HG02798 (cell line): ENCODE results near the gene DFFB.
"Not testable (repeated sequence)": the region's sequence is repeated elsewhere in the genome, so short reads cannot be mapped to it uniquely, and the experiment has no call there.

Source experiments
- ATAC-seq: cut with Tn5 transposase; IDR thresholded peaks from one replicate; pipeline ENCODE4 v1.9.1; 2021; ENCODE audit warnings: mild to moderate bottlenecking; ENCODE audit not compliant: unreplicated experiment, poor library complexity

Gene DFFB

DNA sequence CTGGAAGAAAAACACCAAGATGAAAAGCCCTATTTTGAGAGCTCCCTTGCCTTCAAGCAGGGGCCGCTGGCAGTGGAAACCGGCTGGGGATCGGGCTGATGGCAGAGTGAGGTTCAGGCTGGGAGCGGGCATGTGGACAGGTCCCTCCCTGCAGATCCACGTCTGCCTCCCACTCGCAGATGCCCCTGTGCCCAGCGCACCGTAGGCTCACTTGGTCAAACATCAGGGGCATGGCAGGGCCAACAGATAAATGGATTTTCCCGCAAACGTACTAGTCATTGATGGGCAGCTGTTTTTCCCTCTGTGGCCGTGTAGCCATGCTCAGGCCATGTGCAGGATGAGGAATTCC, 49.4 kb downstream of the DFFB start:
- ATAC-seq: no peak

GRCh38 chr1:3907031-3907534, 49.8 kb downstream of the DFFB start:
- no peak for ATAC-seq

DNA sequence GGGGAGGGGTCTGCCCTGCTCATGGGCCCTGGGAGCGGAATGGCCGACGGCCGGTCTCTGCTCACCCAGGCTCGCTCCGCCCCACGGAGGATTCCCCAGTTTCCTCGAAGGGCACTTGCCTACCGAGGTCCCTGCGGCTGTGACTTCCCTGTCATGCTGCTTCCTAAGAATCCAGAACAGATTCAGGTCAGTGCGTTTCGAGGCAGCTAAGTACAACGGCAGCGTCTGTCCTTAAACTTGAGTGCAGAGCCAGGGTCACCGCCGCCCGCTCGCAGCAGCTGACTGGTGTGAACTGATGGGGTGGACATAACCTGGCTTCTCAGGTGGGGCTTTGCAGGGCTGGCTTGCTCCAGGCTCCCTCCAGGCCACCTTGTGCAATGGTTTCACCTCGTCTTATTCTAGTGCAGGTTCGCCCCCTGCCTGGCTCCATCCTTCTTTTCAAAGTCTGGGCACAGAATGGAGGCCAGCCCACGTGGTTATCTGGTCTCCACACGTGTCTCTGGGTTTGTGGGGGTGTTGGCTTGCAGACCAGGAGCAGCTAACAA, 50.4 kb downstream of the DFFB start:
- no peak for ATAC-seq

- no peak for ATAC-seq
Observed at GRCh38 chr1:3908886-3909517, 51.7 kb downstream of the DFFB start.

DNA sequence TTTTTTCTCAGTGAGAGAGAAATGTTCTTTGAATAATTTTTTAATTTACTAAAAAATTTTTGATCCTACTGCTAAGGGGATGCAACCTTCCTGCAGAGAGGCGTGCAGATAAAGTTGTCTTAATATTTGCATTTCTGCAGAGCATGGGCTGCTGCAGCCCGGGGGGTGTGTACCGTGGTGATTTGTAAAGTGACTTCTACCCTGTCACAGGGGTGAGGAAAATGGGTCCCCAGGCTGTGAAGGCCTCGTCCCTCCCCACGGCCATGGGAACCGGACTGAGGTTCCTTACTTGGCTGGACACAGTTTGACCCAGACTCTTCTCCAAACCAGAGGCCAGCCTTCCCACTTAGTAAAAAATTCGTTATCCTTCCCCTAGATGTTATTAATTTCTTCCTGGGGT, 52.3 kb downstream of the DFFB start:
- ATAC-seq: no peak

DNA sequence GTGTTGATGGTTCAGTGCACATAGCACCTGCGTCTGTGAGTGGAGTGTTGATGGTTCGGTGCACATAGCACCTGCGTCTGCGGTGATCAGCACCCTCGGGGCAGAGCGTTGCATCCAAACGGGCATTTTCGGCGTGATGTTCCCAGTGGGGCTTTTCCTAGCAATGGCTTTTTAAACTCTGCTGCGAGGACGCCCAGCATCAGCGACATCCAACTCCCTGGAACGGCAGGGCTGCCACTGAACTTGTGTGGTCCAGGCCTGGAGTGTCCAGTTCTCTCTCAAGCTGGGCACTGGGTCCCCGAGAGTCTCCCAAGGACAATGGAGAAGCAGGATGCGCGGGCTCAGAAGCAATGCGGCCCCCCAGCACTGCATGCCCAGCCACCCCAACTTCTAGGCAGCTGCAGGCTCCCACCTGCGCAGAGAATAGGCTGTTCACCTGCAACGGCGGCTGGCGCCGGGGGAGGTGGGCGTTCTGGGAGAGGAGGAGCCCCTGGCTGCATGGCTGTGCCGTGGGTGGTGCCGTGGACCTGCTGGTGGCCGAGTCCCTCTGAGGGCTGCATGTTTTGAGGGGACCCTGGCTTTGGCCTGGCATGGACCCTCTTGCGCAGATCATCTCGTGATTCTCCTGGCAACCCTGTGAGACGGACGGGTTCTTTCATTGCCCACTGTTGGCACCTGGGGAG, 52.9 kb downstream of the DFFB start:
- no peak for ATAC-seq

DNA sequence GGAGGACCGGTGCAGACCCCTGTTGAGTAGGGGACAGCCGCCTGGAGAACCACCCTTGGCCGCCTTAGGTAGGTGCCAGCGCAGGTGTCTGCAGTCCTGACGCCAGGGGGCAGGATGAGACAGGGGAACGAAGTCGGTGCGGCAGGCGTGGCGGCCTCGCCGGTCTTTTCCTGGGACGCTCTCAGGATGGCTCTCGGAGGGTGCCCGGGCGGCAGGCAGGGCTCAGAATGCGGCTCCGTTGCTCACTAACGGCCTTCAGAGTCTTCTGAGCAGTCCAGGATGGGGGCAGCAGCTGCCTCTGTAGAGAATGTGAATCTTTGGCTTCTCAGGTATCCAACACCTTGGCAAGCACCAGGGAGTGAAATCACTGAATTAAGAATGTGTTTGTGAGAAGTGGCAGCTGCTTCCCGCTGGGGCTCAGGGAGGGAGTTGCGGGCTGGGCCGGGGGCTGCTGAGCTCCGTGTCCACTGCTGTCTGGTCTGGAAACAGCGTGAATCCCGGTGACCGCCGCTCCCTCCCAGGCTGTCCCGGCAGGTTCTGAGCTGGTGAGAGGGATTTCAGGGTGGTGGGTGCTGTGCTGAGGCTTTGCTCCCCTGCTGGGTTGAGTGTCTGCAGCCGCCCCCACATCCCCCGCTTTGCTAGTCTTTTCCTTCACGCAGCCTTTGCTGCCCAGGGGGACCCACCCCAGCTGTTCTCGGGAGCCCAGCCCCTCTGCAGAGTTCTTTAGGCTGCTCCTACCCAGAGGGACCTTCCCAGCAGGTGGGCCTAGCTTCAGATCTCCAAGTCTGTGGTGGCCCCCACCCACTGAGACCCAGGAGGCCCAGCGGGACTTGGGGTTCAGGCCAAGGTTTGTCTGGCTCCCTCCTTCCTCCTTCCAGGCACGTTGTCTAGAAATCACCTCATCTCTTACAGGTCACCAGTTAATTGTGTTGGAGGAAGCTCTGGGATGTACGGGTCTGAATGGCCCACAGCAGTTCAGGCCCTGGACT, 53.9 kb downstream of the DFFB start:
- ATAC-seq: peak; percentile 53

GRCh38 chr1:3911981-3912808, 54.9 kb downstream of the DFFB start:
- no peak for ATAC-seq

GRCh38 chr1:3912809-3913685, 55.8 kb downstream of the DFFB start:
- ATAC-seq: no peak

DNA sequence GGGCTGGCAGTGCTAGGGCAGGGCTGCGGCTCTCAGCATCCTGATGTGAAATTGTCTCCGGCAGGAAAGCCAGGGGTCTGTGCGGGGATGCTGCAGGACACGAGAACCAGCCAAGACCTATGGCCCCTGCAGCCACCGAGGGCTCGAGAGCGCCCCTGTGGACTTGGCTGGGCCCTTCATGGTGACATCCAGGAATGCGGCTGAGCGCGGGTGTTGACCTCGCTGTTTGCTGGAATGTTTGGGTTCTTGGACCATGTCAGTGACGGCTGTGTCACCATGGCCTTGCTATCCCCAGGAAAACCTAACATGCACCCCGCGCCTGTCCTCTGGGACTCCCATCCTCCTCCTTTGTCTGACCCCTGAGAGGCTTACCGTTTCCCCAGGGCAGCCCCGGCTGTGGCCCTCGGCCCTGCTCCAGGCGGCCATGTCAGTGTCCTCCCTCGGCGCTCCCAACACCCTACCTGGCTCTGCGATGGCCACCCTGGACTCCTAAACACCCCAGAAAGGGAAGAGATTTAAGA, 57.1 kb downstream of the DFFB start:
- ATAC-seq: no peak

GRCh38 chr1:3914911-3915310, 57.6 kb downstream of the DFFB start:
- no peak for ATAC-seq

DNA sequence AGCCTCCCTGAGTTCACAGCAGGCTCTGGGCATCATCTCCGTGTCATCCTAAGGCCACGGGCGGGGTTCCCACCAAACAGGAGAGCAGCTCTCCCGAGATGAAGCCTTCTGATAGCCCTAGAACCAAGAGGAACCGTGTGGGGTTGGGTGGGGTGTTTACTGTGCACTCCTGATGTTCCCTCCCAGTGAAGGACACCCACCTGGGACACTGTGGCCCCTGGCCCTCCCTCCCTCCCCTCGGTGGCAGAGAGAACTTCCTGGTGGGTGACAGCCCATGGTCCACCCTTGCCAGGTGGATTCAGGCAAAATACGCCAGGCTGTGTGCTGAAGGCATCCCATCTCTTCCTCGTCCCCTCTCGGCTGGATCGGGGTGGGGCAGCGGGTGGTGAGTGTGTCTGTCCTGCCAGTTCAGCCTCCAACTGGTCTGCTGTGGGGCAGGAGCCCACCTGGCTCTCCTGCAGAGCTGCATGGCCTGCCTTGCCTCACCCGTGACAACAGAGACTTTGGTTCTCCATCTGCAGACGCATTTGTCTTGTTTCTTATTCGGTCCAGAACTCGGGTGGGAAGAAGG, 58.4 kb downstream of the DFFB start:
- no peak for ATAC-seq

- ATAC-seq: no peak
Observed at GRCh38 chr1:3917761-3918160, 60.5 kb downstream of the DFFB start.

- not testable (repeated sequence) for ATAC-seq
Observed at GRCh38 chr1:3918359-3918758, 61.1 kb downstream of the DFFB start.

- no peak for ATAC-seq
Observed at GRCh38 chr1:3918966-3919611, 61.8 kb downstream of the DFFB start.

DNA sequence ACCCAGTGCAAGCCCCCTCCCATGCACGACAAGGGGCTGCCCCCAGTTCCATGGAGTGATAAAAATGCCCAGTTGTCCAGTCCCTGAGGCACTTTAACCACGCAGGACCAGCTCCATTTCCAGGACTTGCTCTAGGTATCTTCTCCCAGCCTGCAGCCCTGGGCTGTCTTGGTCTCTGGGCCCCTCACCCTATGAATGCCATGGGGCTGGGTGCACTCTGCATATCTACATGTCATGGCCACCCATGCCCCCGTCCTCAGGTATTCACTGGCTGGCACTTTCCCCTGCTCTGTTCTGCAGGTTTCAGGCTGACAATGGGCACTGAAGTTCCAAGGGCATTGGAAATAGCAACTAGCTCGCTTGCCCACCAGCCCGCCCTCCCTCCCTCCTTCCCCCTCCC, 62.4 kb downstream of the DFFB start:
- ATAC-seq: no peak

GRCh38 chr1:3921765-3922164, 64.5 kb downstream of the DFFB start:
- ATAC-seq: no peak

- ATAC-seq: no peak
Observed at GRCh38 chr1:3922201-3922725, 65.0 kb downstream of the DFFB start.
